IPS DF 6.9 (cell line): ENCODE measurements around the gene PIM1.

Experiments used
- DNase-seq: peaks from one replicate; pipeline ENCODE4 v3.0.0-alpha.2; 2013; ENCODE audit warnings: low read depth, low spot score
- H3K27ac ChIP-seq: one replicate; pipeline ENCODE4 v1.5.1; 2013; ENCODE audit warnings: low read length, control low read depth
- H3K27me3 ChIP-seq: 2 replicates; pipeline ENCODE4 v1.6.1; 2013; ENCODE audit warnings: mild to moderate bottlenecking, low read length; ENCODE audit not compliant: control insufficient read depth, insufficient read depth
- H3K36me3 ChIP-seq: 2 replicates; pipeline ENCODE4 v1.6.1; 2013; ENCODE audit warnings: low read length; ENCODE audit not compliant: control insufficient read depth, insufficient read depth
- H3K4me1 ChIP-seq: 2 replicates; pipeline ENCODE4 v1.6.1; 2013; ENCODE audit warnings: low read length; ENCODE audit not compliant: control insufficient read depth, insufficient read depth
- H3K4me3 ChIP-seq: 2 replicates; pipeline ENCODE4 v1.5.1; 2013; ENCODE audit warnings: mild to moderate bottlenecking, low read length
- H3K9me3 ChIP-seq: 2 replicates; pipeline ENCODE4 v1.6.1; 2013; ENCODE audit warnings: low read length, inconsistent platforms; ENCODE audit not compliant: control insufficient read depth, insufficient read depth
- WGBS: extraction: QIAGEN DNeasy Blood & Tissue Kit; methylation state at CpG from one replicate; pipeline ENCODE4 v1.1.7; 2013; ENCODE audit warnings: mixed read lengths, missing lambda C conversion rate; ENCODE audit not compliant: insufficient read length, insufficient coverage; 5-methylcytosine and 5-hydroxymethylcytosine counted together

The PIM1 gene

GRCh38 chr6:37209461-37210205 lies 39.7 kb downstream of the PIM1 start:
- Histone ChIP-seq H3K4me1 (no peaks in the 10 kb centered on the region), H3K36me3 (no peaks in the 10 kb centered on the region), H3K27me3 (no peaks in the 10 kb centered on the region), H3K27ac (no peak overlapping the region), H3K4me3 (no peak overlapping the region), H3K9me3 (no peaks in the 10 kb centered on the region)
- no CpG with 5 or more reads among the region's 12 CpGs for WGBS
- no peak for DNase-seq

DNA sequence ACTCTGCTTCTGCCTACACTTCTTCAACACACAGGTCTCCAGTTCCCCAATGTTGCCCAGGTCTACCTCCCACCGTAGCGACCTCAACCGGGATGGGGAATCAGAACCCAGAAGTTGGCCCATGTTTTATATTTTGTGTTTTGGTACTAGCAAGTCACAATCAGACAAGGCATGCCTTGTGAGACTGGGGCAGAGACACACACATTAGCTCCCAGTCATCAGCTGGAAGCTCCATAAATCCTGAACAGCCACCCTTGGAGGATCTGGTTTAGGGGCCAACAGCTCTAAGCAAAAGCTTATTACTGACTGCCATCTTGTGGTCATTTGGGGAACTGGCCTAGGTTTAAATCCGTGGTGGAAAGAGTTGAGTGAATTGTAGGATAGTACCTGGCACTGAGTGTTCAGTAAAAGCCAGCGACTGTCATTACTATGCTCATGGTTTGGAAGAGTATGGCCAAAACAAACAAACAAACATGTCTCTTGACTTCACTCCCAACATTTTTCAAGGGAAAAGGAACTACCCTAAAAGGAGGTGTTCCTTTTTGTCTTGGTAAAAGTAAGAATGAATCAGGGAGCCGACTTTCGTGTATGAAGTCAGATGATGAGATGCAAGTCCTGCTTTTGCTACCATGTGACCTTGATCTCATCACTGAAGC lies 40.5 kb downstream of the PIM1 start:
- no peak overlapping the region for H3K27ac ChIP-seq
- whole genome bisulfite sequencing = no CpG with 5 or more reads among the region's 7 CpGs
- no peaks in the 10 kb centered on the region for H3K9me3 ChIP-seq
- no peaks in the 10 kb centered on the region for H3K27me3 ChIP-seq
- H3K4me1 ChIP-seq = no peaks in the 10 kb centered on the region
- H3K36me3 ChIP-seq = no peaks in the 10 kb centered on the region
- DNase-seq = peak; percentile 78
- no peak overlapping the region for H3K4me3 ChIP-seq

GRCh38 chr6:37212268-37212667 lies 42.3 kb downstream of the PIM1 start:
- Histone ChIP-seq H3K27me3 (no peaks in the 10 kb centered on the region), H3K36me3 (no peaks in the 10 kb centered on the region), H3K4me3 (no peak overlapping the region), H3K27ac (no peak overlapping the region), H3K4me1 (no peaks in the 10 kb centered on the region), H3K9me3 (no peaks in the 10 kb centered on the region)
- no CpG with 5 or more reads among the region's 9 CpGs for WGBS
- DNase-seq = no peak

DNA sequence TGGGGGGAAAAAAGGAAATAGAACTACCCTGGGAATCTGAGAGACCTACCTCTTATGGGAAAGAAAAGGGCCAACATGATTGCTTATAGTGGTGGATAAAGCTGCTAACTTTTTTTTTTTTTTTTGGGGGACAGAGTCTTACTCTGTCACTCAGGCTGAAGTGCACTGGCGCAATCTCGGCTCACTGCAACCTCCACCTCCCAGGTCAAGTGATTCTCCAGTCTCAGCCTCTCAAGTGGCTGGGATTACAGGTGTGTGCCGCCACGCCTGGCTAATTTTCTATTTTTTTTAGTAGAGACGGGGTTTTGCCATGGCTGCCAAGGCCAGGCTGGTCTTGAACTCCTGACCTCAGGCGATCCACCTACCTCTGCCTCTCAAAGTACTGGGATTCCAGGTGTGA lies 48.1 kb downstream of the PIM1 start:
- no peaks in the 10 kb centered on the region for H3K4me1 ChIP-seq
- no peaks in the 10 kb centered on the region for H3K27me3 ChIP-seq
- H3K27ac ChIP-seq = no peak overlapping the region
- no CpG with 5 or more reads among the region's 6 CpGs for WGBS
- H3K36me3 ChIP-seq = no peaks in the 10 kb centered on the region
- H3K9me3 ChIP-seq = no peaks in the 10 kb centered on the region
- no peak for DNase-seq
- no peak overlapping the region for H3K4me3 ChIP-seq

GRCh38 chr6:37218511-37218910 lies 48.6 kb downstream of the PIM1 start:
- Histone ChIP-seq H3K9me3 (no peaks in the 10 kb centered on the region), H3K27me3 (no peaks in the 10 kb centered on the region), H3K4me3 (no peak overlapping the region), H3K36me3 (no peaks in the 10 kb centered on the region), H3K4me1 (no peaks in the 10 kb centered on the region), H3K27ac (no peak overlapping the region)
- no CpG with 5 or more reads among the region's 8 CpGs for WGBS
- no peak for DNase-seq

DNA sequence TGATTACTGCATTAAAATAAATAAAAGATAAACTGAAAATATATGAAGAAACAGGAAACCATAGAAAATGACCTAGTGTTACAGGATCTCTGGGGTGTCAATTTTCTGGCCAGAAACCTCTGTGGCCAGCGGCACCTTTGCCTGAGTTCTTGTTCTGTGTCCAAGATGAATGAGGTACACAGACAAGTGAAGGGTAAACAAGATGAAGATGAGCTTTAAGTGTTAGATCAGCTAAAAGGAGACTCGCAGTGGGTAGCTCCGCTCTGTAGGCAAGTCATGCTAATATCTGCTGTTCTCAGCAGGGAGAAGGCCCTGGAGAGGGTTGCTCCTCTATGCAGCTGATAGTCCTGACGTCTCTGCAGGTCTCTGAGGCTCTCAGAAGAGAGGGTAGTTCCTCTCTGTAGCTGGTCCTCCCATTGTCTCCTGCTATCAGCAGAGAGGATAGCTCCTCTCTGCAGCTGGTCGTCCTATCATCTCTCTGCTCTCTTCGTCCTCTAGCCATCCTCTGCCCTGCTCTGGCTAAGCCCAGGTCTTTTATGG lies 51.7 kb downstream of the PIM1 start:
- H3K36me3 ChIP-seq = no peaks in the 10 kb centered on the region
- H3K27me3 ChIP-seq = no peaks in the 10 kb centered on the region
- H3K4me1 ChIP-seq = no peaks in the 10 kb centered on the region
- peak overlapping the region; percentile 47; the same call in 1 of the 2 replicates for H3K4me3 ChIP-seq
- H3K27ac ChIP-seq = no peak overlapping the region
- no CpG with 5 or more reads among the region's 6 CpGs for WGBS
- no peaks in the 10 kb centered on the region for H3K9me3 ChIP-seq
- no peak for DNase-seq

GRCh38 chr6:37222125-37222967 lies 52.4 kb downstream of the PIM1 start:
- no peaks in the 10 kb centered on the region for H3K27me3 ChIP-seq
- H3K27ac ChIP-seq = no peak overlapping the region
- DNase-seq = peak; percentile 93
- H3K4me1 ChIP-seq = no peaks in the 10 kb centered on the region
- H3K36me3 ChIP-seq = no peaks in the 10 kb centered on the region
- peak overlapping the region; percentile 47; the same call in 1 of the 2 replicates for H3K4me3 ChIP-seq
- WGBS = no CpG with 5 or more reads among the region's 39 CpGs
- no peaks in the 10 kb centered on the region for H3K9me3 ChIP-seq

- H3K4me3 ChIP-seq = no peak overlapping the region
- H3K4me1 ChIP-seq = no peaks in the 10 kb centered on the region
- H3K27ac ChIP-seq = no peak overlapping the region
- no peaks in the 10 kb centered on the region for H3K27me3 ChIP-seq
- no peak for DNase-seq
- H3K36me3 ChIP-seq = no peaks in the 10 kb centered on the region
- no peaks in the 10 kb centered on the region for H3K9me3 ChIP-seq
These were observed 53.0 kb downstream of the PIM1 start for GRCh38 chr6:37222992-37223391.
